BE2C (cell line): ENCODE measurements around the gene PALM3.

Source experiments
- DNase-seq: peaks from one replicate; pipeline ENCODE4 v3.0.0-alpha.2; 2020
- H3K27me3 ChIP-seq: fragments of 250-450 bp; sonication (Bioruptor Pico); 2 replicates; pipeline ENCODE4 v1.5.1; 2020; ENCODE audit warnings: mild to moderate bottlenecking
- H3K36me3 ChIP-seq: fragments of 250-450 bp; sonication (Bioruptor Pico); 2 replicates; pipeline ENCODE4 v1.5.1; 2020; ENCODE audit warnings: mild to moderate bottlenecking
- H3K4me1 ChIP-seq: fragments of 250-450 bp; sonication (Bioruptor Pico); 2 replicates; pipeline ENCODE4 v1.5.1; 2020
- H3K4me3 ChIP-seq: 2 replicates; pipeline ENCODE4 v1.5.1; 2011; ENCODE audit warnings: low read depth, low read length
- H3K9me3 ChIP-seq: fragments of 250-450 bp; sonication (Bioruptor Pico); 2 replicates; pipeline ENCODE4 v1.5.1; 2020
- CTCF ChIP-seq: IDR thresholded peaks from 2 replicates; pipeline ENCODE4 v1.5.1; 2012; ENCODE audit warnings: mild to moderate bottlenecking, low read depth, low read length

The PALM3 gene

DNA sequence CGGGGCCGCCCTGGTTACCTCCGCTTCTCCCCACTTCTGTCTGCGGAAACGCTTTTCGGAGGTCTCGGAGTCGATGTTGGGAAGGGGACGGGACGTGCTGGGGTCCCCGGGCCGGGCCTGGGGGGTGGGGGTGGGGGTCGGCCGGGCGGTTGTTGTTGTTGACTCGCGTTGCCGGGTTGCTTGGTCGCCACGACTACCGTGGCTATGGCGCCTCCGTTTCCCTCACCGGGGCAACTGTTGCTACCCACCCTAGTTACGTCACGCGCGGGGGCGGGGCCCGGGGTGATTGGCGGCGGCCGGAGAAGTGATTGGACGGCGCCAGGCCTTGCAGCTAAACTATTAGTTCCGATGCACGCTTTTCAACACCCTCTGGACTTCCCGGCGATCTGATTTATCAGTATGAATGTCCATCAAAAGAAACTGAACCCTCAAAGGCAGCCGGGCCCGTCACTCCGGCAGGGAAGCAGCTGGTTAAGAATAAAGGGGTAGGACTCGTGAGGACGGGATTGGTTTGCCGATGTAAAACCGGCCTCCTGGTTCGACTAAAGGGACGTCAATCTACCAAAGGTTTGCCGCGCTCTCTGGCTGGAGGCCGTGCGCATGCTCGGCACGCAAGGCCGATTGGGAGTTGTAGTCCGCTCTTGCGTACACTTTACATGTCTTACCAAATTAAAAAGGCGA lies 55.7 kb downstream of the PALM3 start, which contains the start of gene RFX1:
Gene RFX1 (minus strand): TSS at position 236 of the 681 bp plus-strand sequence. CDS start 12,477 bp downstream, outside the sequence.
- TF ChIP-seq CTCF: no peak
- H3K27me3 ChIP-seq: no peaks in the 10 kb centered on the region
- H3K36me3 ChIP-seq: no peaks in the 10 kb centered on the region
- peak; percentile 99 for DNase-seq
- no peaks in the 10 kb centered on the region for H3K4me1 ChIP-seq
- peak within 1 kb of the TSS; percentile 82 for H3K4me3 ChIP-seq
- no peaks in the 10 kb centered on the region for H3K9me3 ChIP-seq

- H3K4me1 ChIP-seq: no peaks in the 10 kb centered on the region
- no peak for TF ChIP-seq CTCF
- peak overlapping the region; percentile 82 for H3K4me3 ChIP-seq
- H3K9me3 ChIP-seq: no peaks in the 10 kb centered on the region
- H3K36me3 ChIP-seq: no peaks in the 10 kb centered on the region
- DNase-seq: peak; percentile 94
- no peaks in the 10 kb centered on the region for H3K27me3 ChIP-seq
Observed at GRCh38 chr19:14005349-14006084, 56.4 kb downstream of the PALM3 start.

DNA sequence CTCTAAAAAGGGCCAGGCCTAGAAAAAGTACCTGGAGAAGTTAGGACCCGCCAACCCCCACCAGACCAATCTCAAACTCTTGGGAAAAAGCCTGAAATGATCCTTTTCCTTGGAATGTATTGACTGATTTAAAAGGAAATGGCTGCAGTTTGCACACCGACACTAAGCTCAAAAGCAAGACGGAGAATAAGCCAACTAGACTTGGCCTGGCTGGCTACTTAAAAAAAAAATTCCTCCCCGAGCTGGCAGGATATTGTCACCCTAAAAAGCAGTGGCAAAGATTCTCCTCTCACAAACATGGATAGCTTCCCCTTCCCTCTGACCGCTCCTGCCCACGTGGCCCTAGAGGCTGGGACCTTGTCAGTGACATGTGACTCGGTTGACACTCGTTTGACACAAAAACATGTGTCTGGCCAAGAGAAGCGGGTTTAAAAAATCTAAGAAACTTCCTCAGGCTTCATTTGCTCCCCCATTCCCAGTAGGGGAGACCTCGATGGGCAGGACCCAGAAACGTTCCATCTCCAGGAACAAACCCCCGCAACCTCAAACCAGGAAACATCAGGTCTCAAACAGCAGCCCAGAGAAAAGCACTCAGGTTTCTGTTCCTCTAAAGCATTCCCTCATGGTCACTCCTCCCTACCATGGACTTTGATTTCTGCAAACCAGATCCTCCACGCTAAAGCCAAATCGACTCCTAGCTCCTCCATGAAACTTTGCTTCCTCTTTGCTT lies 57.1 kb downstream of the PALM3 start:
- Histone ChIP-seq H3K36me3 (no peaks in the 10 kb centered on the region; the same call in 1 of the 2 replicates), H3K4me3 (no peak overlapping the region), H3K9me3 (no peaks in the 10 kb centered on the region), H3K27me3 (no peaks in the 10 kb centered on the region), H3K4me1 (no peaks in the 10 kb centered on the region)
- no peak for DNase-seq
- no peak for TF ChIP-seq CTCF
